PC-9 (cell line): ENCODE measurements around the gene OTULIN.

Experiments used
- CTCF ChIP-seq: fragments of 200-600 bp; sonication (generic); conservative IDR thresholded peaks from 2 replicates; pipeline ENCODE4 v1.6.1; 2017; ENCODE audit warnings: mixed run types, antibody characterized with exemption, mild to moderate bottlenecking, moderate library complexity
- EZH2 ChIP-seq: fragments of 200-600 bp; sonication (generic); IDR thresholded peaks from 2 replicates; pipeline ENCODE4 v1.8.0; 2017; ENCODE audit warnings: antibody characterized with exemption, low read depth

- TF ChIP-seq EZH2 (no peak), CTCF (no peak)
Observed at GRCh38 chr5:14706615-14707021, 42.1 kb downstream of the OTULIN start.
